Measurements from ENCODE around the gene NSD2.

Gene NSD2

DNA sequence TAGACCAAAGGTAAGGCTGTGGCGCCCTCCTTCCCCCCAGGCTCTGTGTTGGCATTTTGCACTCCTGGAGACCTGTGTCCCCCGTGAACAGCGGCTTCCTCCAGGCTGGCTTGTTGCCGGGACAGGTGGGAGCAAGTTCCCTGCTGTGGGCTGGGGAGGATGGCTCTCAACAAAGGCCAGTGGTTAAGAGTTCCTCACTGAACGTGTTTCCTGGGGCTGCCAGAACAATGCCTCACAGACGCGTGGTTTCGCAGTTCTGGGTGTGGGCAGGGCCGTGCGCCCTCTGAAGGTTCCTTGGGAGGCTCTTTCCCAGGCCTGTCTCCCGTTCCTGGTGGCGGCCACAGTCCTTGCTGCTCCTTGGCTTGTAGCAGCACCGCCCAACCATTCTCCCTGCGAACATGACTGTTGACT lies 104.2 kb downstream of the NSD2 start:
- DNase-seq: no peak

DNA sequence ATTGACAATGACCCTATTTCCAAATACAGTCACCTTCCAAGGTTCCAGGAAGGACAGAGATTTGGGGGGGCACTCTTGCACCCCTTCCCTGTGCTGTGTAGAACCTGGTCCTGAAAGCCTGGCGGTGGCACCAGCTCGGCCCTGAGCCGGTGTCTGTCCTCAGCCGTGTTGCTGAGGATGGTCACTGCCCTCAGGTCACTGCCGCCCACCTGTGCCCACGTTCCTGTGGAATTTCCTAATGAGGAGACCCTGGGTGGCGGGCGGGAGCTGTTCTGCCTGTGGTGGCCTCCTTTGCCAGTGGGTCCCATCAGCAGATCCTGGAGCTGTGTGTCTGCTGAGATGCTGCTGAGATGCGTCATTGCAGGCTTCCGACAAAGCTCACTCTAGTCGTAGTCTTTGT lies 104.7 kb downstream of the NSD2 start:
- in situ Hi-C loops (cut with HindIII; ENCODE audit: low pct_ligation_motif_present, low pct_unique_long_range_greater_than_20kb, low sequenced_read_pairs): no loop called here

More for the DNA sequence above, 104.2 kb downstream of the NSD2 start:
- in situ Hi-C loops (cut with HindIII; ENCODE audit: low pct_ligation_motif_present, low pct_unique_long_range_greater_than_20kb, low sequenced_read_pairs): no loop called here

DNA sequence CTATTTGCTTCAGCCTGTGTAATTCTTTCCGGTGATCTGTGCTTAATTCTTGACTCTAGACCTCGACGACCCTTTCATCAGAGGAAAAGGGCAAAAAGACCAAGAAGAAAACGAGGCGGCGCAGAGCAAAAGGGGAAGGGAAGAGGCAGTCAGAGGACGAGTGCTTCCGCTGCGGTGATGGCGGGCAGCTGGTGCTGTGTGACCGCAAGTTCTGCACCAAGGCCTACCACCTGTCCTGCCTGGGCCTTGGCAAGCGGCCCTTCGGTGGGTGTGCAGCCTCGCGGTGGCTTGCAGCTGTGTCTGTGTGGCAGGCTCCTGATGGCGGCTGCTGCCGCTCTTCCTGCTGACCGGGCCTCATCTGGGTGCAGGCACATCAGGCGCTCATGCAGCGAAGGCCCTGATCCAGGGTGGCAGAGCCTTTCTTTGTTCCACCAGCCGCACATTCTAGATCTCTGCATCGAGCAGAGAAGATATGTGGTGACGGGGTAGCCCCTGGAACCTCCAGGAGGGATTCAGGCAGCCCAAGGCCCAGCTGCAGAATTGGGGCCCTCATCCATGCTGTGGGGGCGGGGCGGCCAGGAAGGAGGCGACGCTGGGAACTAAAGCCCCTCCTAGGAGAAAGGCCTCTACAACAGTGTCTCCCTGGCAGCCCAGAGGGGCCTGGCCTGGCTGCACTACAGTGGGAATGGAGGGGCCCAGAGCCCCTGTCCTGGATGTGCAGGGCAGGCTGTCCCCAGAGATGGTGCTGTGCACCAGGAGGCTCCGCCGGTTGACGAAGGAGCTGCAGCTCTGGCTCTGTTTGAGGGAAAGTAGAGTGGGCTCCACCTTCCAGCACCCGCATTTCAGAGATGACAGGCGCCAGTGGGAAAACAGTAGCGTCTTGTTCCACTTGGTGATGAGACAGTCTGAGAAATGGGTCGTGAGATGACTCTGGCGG lies 105.5 kb downstream of the NSD2 start:
- in situ Hi-C loops (cut with HindIII; ENCODE audit: low pct_ligation_motif_present, low pct_unique_long_range_greater_than_20kb, low sequenced_read_pairs): no loop called here
- DNase-seq: no peak

More for the DNA sequence above, 104.7 kb downstream of the NSD2 start:
- no peak for DNase-seq

DNA sequence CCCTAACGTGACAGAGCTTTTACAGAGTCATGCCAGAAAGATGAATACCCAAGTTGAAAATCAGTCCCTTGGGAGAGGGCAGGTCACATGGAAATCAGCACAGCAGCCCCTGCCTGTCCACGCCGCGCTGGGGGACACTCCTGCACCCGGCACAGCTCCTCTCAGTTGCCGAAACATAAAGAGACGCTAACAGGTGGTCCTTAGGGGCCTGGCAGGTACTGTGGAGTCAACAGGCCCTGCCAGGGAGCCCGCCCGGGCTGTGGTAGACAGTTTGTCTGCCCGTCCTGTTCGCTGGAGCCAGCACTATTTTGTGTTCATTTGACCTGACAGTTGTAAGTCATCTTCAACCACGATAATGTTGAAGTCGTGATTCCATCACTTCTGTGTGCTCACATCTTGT lies 107.0 kb downstream of the NSD2 start:
- in situ Hi-C loops (cut with HindIII; ENCODE audit: low pct_ligation_motif_present, low pct_unique_long_range_greater_than_20kb, low sequenced_read_pairs): no loop called here
- DNase-seq: no peak

DNA sequence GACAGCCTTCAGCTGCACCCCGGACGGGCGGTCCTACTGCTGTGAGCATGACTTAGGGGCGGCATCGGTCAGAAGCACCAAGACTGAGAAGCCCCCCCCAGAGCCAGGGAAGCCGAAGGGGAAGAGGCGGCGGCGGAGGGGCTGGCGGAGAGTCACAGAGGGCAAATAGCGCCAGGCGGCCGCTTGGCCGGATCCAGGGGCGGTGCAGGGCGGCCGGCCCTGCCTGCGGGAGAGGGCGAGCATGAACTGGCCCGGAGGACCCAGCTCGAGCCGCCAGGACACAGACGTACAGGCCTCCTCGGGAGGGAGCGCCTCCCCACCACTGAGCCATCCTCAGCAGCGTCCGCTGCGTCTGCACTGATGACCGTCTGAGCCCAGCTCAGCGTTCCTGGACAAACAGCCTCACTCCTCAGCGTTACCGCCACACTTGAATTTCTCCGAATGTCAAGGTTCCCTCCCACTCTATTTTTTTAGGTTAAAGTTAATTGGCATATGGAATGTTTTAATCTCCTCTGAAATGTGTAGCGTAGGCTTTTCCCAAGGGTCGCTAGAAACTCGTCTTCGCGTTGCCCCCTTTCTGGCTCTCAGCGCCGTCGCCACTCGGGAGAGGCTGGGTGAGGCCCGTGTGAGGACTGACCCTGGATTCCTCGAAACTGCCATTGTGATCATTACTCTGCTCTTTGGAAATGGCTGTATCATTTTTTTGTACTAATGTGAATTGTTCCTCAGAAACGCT lies 107.7 kb downstream of the NSD2 start:
- in situ Hi-C loops (cut with HindIII; ENCODE audit: low pct_ligation_motif_present, low pct_unique_long_range_greater_than_20kb, low sequenced_read_pairs): no loop called here
- DNase-seq: no peak

DNA sequence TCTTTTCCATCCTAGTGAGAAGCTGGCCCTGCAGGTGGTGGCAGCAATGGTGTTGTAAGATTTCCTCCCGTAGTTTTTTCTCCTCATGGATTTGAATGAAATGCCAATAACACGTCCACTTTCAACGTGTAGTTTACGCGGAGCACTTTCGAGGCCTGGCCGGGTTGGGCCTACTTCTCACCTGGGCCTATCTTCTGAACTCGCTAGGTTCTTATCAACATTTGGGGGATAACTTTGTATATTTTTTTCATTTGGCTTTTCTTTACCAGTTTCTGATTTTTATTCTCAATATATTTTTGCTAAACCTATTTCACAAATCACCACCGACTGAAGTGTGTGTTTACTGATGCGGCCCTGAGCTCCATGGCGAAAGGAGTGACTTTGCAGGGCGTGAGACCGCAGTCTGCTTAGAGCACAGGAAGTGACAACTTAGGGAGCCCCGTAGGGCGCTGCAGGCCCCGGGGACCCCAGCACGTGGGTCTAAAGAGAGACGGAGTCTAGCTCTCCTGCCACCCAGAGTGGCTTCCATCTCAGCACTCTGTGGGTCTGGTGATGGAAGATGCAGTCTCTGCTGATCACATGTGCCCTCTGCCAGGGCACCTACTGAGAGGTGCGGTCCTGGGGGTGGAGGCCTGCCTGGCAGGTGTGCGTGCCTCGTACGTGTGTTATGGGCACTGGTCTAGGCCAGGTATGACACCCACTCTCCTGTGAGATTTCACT lies 108.4 kb downstream of the NSD2 start:
- in situ Hi-C loops (cut with HindIII; ENCODE audit: low pct_ligation_motif_present, low pct_unique_long_range_greater_than_20kb, low sequenced_read_pairs): no loop called here
- no peak for DNase-seq

DNA sequence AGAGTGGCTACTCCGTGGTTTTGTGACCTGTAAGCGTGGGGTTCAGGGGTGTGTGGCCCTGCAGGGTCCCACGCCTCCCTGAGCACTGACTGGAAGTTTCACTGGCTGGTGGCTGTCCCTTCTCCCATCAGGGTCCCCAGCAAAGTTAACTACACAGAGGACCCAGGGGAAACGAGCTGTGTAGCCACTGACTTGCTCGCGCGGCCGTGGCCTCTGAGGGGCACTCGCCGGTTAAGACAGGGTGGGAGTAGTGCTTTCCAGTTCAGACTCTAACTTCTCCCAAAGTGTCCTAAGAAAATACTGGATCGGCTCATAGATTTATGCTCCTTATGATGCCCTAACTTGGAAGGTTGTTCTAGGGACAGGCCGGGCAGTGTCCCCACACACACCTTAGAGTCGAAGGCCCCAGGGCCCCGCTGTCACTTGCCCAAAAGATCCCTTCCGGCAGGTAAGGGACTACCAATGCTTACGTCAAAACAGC lies 109.4 kb downstream of the NSD2 start:
- in situ Hi-C loops (cut with HindIII; ENCODE audit: low pct_ligation_motif_present, low pct_unique_long_range_greater_than_20kb, low sequenced_read_pairs): no loop called here

DNA sequence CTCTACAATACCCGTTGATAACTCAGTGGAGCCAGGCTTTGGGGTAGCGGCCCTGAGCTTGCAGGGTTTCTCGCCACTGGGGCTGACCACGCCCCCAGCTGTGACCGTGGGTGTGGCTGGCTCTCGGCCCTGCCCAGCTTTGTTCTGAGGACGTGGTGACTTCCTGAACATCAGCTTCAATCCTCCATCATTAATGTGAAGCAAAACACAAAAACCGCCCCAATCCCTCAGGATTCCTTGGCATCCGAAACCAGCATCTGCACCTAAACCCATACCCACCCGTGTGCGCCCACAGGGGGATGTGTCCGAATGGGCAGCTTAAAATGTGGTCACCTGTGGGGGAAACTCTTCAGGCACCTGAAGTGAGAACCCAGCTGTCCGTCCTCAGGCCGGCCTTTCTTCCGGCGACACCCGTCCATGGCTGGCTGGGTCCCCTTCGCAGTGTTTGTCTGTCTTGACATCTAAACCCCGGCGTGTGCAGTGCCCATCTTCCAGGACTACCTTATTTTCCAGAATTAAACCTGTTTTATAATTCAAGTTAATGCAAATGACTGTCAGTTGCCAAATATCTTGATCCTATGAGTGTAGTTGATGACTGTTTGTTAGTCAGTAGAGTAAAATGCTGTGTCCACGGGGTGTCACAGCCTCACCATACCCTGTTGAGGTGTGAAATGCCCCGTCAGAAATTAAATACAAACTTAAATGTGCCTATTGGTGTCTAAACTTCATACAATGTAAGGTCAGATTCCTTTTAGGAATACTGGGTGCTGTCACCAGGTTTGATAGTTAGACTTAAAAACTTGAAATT lies 110.3 kb downstream of the NSD2 start:
- DNase-seq: peak; percentile 17
- in situ Hi-C loops (cut with HindIII; ENCODE audit: low pct_ligation_motif_present, low pct_unique_long_range_greater_than_20kb, low sequenced_read_pairs): no loop called here

More for the DNA sequence above, 109.4 kb downstream of the NSD2 start:
- no peak for DNase-seq

DNA sequence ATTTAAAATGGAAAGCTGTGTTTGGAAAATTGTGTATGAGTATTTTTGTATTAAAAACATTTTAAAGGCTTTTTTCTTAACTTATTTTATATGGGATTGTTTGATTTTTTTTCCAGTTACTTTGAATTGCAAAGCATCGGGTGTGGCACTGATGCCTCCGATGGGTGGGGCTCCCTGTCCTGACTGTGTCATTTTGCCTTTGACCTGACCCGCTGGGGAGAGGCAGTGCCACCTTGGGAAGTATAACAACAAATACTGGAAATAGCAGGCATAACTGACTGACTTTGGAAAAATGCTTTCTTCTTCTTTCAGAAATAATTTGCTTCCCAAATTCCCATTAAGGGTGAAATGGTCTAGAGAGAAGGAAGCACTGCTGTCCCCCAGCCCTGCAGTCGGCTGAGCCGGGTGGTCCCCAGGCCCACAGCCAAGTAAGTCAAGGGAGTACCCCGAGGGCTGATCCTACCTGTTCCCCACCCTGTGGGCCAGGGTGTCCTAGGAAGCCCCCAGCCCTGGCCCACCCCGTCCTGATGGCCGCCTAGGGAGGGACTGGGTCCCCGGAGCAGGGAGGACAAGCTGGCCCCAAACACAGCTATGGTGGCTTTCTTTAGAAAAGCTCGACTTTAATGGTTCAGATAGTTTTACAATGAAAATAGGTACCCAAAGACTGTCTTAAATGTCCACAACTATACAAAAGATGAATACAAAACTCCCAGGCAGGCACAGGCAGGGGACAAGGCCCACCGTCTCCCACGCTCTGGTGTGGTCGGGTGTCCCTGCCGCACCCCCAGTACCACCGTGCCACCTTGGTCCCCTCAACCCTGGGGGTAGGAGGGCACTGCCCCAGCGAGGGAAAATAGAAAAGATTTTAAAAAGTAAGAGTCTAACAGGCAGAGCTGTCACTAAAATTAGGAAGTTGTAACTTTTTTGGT lies 111.2 kb downstream of the NSD2 start:
- in situ Hi-C loops (cut with HindIII; ENCODE audit: low pct_ligation_motif_present, low pct_unique_long_range_greater_than_20kb, low sequenced_read_pairs): no loop called here
- DNase-seq: no peak

DNA sequence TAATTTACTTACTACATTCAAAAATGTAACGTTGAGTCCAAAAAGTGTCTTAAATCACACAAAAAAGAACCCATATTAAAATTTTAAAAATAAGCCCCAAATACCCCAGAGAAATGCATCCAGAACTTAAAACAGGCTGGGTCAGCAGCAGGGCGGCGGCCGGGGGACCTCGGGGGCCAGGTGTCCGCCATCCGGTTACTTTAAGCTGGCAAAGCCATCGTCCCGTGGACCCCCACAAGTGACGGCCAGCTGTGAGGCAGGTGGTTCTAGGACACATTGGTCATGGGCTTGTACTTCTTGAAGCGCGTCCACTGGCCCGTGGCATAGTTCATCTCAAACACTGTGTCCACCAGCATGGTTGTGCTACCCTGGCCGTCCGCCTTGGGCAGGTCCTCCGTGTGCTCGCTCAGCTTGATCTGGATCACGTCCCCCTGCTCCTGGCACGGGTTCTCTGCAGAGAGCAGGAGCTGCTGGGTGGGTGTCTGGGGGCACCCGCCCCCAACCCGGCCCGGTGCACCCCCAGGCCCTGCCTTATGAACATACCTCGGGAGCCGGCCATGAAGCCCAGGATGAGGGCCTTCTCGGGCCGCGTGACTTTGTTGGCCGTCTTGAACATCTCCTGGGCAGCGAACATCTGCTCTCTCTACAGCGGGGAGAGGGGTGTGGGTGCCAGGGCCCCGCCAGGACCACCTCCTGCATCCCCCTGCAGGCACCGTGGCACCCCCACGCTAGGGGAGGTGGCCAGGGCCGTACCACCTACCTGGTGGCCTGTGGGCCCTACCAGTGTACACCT lies 112.1 kb downstream of the NSD2 start:
- no peak for DNase-seq
- in situ Hi-C loops (cut with HindIII; ENCODE audit: low pct_ligation_motif_present, low pct_unique_long_range_greater_than_20kb, low sequenced_read_pairs): no loop called here

DNA sequence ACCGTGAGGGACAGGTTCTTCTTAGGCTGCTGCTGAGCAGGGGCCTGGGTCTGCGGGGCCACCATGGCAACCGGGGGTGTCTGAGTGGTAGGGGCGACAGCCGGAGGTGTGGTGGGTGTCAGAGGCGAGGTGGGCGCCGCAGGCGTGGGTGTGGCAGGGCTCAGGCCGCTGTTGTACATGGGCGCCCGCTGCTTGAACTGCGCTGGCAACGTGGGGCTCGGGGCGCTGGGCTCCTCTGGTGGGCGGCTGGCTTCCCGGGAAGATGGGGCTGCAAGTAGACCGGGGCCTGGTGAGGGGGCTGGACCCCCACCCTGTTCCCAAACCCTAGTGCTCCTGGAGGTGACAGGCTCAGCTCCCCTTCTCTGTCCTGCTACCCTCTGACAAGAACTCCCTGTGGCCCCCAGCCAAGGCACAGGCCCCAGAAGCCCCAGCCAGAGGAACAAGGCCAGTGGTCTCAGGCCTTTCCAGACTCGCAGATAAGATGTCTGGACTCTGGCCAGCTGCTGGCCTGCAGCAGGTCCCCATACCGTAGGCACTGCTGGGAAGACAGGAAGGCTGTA lies 112.7 kb downstream of the NSD2 start:
- no peak for DNase-seq
- in situ Hi-C loops (cut with HindIII; ENCODE audit: low pct_ligation_motif_present, low pct_unique_long_range_greater_than_20kb, low sequenced_read_pairs): no loop called here

DNA sequence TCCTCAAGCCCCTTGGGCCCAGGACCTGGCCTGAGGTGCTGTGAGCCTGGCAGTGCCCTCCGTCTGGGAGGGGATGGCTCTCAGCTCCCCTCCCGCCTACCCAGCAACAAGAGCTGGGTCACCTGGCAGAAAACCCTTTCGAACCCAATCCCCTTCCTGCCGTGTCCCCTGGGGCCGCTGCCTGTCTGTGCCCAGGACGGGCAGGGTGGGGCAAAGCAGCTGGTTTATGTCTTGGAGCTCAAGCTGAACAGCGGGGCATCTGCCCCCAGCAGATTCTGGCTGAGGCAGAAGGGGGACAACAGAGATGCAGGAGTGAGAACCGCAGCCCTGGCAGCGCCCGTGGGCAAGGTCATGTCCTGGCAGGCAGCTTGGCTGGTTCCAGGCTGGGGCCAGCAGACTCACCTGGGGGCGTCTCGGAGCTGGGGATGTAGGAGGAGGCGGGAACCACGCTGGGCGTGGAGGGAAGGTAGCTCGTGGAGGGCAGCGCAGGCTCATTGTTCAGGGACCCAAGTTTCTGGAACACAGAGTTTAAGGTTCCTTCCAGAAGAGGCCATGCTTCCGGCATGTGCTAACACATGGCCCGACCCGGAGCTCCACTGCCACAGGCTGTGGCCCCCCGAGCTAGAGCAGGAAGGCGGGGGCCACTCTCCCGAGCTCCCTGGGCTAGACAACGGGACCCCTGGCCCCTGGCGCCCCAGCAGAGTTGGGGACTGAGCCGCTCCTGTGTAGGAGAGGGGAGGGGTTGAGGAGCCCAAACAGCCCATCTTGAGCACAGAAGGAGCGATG lies 113.4 kb downstream of the NSD2 start:
- in situ Hi-C loops (cut with HindIII; ENCODE audit: low pct_ligation_motif_present, low pct_unique_long_range_greater_than_20kb, low sequenced_read_pairs): no loop called here
- DNase-seq: no peak

DNA sequence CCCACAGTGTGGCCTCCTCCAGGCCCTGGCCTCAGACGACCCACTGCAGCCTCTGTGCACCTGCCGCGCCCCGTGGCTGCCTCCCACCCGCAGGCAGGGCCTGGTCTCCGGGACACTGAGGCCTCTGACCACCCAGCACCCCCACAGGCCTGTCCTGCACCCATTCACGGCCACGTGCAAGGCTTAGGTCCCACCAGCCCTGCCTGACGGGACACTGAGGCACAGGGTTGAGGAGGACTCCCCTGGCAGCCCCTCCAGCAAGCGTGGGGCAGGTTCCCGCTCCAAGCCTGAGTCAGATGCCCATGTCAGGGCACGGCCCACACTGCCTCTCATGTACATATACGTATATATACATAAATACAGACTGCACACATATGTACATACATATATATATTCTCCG lies 114.1 kb downstream of the NSD2 start:
- in situ Hi-C loops (cut with HindIII; ENCODE audit: low pct_ligation_motif_present, low pct_unique_long_range_greater_than_20kb, low sequenced_read_pairs): no loop called here
- no peak for DNase-seq

DNA sequence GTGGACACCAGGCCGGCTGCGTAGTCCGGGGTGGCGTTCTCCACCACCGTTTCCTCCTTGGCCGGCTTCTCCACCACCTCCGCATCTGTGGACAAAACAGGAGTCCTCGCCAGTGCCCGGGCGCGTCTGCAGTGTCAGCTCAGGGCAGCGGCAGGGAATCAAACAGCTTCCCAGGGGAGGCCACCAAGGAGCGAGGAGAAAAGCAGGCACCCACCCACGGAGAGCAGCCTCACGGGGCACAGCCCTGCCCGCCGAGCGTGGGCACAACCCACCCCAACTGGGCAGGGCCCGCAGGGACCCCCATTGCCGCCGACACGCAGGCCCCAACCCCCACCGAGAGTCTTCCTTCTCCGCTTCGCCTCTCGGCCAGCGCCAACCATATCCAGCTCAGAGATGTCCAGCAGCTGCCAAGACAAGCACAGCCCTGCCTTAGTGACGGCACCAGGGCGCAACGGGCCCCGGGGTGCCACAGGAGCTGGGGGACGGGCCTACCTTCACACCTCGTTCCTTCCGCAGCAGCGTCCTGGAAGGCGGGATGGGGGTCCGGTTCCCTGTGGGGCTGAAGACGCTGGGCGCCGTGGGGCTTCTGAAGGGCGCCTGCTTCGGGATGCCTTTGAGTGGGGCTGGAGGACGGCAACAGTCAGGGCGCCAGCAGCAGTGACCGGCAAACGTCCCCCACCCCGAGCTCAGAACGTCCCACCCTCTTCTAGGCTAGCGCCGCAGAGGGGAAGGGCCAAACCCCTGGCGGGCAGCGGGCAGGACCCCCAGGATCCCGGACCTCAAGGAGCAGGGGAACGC lies 114.8 kb downstream of the NSD2 start:
- no peak for DNase-seq
- in situ Hi-C loops (cut with HindIII; ENCODE audit: low pct_ligation_motif_present, low pct_unique_long_range_greater_than_20kb, low sequenced_read_pairs): no loop called here
